NCI-H460 (cell line): ENCODE data around the gene GINS1. TPM values are rescaled to one million over a fixed set of nuclear protein-coding genes. Genes with fewer than 3 reads are reported as not detected.

ENCODE experiments used
- DNase-seq: peaks from one replicate; pipeline ENCODE4 v3.0.0-alpha.2; 2016; ENCODE audit warnings: low read depth; ENCODE audit errors: extremely low read depth
- total RNA-seq: library from RNA; depleted of rRNA; stranded (reverse); fragments of >200 nt; shearing (Covaris generic); gene quantifications from 2 replicates; pipeline ENCODE4 v1.2.3, GENCODE V29; 2014

GINS1 gene
- total RNA-seq, 1 experiment from 2014 or later: 22.1 TPM

DNA sequence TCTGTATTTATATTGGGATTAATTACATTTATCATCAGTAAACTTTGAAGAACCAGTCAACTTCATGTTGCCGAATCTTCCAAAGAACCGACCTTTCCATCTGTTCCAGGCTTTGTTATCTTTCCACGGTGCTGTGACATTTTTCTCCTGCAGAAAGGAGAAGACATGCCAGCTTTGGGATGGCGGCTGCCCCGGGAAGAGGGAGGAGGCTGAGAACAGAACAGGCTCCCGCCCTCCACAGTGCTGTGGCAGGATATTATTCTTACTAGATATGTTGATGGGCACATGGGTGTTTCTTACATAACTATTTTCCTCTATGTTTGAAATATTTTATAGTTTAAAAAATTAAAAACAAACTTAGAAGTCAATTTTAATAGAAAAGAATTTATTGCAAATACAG lies 44.9 kb downstream of the GINS1 start:
- no peak for DNase-seq

GRCh38 chr20:25453035-25453810 lies 45.8 kb downstream of the GINS1 start:
- DNase-seq: no peak

DNA sequence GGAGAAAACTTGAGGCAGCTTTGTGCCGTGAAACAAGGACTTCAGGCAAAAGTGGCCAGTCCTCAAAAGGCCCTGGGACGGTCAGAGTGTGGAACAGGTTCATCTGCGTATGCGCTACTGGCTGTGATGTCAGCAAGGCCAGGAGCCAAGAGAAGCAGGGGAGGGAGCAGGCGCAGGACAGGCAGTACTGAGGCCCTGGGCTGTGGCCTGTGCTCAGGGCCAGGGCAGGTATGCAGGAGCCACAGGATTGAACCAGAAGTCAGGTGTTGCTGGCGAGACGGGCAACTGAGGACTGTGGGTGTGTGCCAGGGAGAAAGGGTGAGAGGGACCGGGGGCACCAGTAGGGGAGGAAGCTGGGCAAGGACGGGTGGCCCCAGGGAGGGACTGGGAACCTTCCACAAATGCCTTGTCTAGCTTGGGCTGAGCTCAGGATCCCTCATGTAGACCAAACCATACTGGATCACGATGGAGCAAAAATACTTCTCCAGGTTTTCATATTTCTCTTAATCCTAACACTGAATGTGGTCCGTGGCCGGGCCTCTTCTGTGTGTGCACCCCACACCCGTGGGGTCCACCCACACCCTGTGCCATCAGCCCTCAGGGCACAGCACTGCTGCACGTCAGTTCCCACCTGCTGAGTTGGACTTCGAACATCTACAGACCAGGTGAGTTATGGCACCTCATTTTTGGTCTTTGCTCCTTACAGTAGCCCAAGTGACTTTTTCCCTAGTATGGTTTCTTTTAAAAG lies 46.9 kb downstream of the GINS1 start:
- DNase-seq: no peak

- no peak for DNase-seq
Measured at GRCh38 chr20:25457886-25458680, 50.6 kb downstream of the GINS1 start.

DNA sequence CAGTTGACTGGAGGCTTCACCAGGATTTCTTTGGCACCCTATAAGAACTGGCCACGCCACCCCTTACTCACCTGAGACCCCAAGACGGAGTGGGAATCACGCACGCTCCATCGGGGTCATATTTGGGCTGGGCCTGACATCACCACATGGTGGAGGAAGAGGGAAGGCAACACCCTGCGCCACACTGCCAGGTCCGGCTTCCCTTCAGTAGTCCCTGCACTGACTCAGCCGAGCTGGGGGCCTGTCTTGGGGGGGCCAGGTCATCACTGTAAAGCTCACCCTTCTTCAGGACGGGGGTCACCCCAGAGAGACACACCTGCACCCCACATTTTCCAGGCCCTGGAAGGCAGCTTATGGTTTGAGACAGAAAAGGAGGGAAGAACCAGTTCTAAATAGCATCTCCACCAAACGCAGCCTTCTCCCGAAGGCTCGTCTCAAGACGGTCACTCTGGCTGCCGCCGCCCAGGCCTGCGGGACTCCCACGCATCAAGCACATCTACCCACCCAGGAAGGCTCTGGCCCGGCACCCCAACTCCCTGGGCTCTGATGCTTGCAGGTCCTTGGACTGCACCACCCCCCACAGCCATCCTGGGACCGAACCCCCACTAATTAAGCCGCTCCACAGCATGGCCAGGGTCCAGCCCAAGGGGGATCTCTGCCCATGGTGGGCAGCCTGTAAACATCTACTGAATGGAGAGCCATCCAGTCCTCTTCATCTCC lies 51.8 kb downstream of the GINS1 start:
- DNase-seq: no peak

DNA sequence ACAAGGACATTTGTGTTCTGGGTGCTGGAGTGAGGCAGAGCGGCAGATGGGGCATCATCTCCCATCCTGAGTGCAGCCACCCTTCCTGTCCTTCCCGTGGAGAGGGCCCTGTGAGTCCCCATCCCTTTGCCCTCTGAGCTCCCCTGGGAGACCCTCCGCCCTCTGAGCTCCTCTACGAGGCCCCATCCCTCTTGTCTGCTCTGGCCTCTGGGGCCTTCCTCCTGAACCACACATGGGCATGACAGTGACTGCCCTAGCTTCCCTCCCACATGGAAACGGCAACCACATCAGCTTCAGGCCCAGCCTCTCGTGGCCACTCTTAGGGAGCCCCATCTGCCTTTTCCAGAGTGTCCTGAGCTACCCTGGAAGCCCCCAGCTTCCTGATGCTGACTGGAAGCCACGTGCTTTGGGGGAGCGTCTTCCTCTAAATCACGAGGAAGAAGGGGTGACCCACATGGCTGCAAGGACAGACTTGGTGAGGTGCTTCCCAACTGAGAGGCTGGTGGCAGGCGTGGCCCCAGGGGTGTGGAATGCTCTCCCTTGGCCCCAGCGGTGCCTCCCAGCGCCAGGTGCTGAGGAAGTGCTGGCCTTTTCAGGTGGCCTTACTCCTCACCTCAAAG lies 52.6 kb downstream of the GINS1 start:
- no peak for DNase-seq

DNA sequence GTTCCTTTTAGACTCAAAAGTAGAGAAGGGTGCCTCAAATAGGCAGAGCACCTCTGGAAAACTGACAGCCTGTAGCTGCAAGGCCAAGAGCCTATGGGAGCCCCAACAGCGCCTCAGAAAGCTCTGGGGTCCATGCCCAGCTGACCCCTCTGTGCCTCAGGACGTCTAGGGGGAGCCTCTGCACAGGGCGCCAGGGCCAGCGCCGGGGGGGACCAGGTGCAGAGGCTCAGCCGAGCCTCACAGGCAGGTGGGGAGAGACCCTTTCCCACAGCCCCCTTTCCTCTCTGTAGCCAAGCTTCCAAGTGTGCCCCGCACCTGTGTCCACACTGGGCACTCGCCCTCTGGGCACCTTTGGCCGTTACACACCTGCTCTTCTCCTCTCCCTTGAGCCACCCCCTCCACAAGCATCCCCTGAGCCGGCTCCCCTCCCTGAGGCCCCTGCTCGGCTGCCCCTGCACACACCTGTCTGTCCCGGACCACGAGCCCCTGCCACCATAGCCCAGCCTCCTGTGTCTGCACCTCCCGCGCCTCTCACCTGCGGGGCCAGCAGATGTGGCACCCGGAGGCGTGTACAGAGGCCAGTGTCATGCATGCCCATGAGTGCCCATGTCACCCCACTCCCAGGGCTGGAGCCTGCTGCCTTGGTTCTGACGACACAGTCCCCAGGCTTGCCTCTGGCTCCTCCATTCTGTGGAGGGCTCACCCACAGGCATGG lies 53.2 kb downstream of the GINS1 start:
- DNase-seq: no peak

- no peak for DNase-seq
Measured at GRCh38 chr20:25461281-25461650, 53.8 kb downstream of the GINS1 start.

- no peak for DNase-seq
Measured at GRCh38 chr20:25461786-25462545, 54.5 kb downstream of the GINS1 start.

- DNase-seq: no peak
Measured at GRCh38 chr20:25464501-25465242, 57.2 kb downstream of the GINS1 start.

DNA sequence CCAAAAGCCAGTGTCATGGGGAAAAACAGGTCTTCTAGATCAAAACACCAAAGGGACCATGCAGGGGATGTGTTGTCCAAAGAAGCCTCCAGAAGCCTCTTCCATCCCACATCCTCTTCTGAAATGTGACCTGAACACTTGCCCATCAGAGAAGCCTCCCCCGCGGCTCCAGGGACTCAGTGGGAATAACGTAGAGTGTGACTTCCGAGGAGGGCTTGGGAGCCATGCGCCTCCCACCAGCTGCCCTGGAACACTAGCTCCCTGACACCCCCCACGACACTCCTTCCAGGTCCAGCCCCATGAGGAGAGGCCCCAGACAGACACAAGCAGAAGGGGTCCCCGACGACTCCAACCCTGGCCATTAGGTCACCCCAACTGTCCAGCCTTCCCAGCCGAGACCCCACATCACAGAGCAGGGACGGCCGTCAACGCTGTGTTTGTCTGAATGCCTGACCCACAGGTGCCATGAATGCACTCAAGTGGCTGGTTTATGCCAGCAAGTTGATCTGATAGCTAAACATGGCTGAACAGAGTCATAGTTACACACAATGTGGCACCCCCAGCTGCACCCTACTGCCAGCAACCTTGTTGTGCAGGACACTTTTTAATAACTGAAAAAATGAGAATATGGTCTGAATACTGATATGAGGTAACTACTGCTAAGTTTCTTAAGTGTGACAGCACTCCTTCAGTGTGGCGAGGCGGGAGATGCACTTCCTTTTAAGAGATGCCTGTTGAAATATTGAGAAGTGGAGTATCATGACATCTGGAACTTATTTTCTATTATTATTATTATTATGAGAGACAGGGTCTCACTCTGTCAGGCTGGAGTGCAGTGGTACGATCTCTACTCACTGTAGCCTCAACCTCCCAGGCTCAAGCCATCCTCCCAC lies 58.0 kb downstream of the GINS1 start:
- DNase-seq: no peak

DNA sequence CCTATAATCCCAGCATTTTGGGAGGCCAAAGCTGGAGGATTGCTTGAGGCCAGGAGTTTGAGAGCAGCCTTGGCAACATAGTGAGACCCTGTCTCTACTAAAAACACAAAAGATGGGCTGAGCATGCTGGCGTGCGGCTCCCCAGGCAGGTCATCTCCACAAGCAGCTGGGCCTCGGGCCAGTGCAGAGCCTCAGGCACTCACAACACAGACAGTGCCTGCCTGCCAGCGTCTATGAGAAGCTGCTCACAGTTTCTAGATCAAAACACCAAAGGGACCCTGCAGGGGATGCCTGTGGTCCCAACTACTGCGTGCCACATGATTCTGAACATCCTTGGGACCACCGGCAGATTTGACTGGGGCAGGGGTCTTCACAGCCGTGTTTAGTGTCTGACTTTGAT lies 59.4 kb downstream of the GINS1 start:
- DNase-seq: no peak

DNA sequence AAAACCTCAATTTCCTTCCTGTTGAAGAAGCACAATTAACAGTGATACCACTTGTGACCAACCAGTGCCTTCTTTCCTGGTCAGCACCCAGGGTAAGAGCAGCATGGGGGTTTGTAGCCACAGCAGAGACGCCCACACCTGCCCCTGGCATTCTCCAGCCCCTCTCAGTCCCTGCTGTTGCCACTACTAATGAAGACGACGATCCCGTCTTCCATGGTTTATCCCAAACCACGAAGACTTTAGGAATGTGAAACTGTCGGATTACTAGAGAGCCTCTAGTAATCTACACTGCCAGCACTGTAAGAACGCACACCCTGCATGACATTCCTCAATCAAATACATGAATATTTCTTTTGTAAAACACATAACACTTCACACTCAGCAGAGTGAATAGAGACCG lies 60.0 kb downstream of the GINS1 start:
- DNase-seq: no peak

DNA sequence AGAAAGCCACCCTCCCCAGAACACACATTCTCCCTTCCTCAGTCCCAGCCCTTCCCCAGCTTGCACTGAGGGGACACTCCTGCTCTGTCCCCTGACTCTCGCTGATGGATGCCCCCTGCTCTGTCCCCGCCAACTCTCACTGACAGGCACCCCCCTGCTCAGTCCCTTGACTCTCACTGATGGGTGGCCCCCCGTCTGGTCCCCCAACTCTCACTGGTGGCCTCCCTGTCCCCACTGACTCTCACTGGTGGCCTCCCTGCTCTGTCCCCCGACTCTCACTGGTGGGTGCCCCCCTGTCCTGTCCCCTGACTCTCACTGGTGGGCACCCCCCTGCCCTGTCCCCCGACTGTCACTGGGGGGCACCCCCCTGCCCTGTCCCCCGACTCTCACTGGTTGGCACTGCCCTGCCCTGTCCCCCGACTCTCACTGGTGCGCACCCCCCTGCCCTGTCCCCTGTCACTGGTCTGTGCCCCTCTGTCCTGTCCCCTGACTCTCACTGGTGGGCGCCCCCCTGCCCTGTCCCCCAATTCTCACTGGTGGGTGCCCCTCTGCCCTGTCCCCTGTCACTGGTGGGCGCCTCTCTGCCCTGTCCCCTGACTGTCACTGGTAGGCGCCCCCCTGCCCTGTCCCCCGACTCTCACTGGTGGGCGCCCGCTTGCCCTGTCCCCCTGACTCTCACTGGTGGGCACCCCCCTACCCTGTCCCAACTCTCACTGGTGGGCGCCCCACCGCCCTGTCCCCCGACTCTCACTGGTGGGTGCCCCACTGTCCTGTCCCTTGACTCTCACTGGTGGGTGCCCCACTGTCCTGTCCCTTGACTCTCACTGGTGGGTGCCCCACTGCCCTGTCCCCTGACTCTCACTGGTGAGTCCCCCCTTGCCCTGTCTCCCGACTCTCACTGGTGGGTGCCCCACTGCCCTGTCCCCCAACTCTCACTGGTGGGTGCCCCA lies 60.9 kb downstream of the GINS1 start:
- DNase-seq: no peak

DNA sequence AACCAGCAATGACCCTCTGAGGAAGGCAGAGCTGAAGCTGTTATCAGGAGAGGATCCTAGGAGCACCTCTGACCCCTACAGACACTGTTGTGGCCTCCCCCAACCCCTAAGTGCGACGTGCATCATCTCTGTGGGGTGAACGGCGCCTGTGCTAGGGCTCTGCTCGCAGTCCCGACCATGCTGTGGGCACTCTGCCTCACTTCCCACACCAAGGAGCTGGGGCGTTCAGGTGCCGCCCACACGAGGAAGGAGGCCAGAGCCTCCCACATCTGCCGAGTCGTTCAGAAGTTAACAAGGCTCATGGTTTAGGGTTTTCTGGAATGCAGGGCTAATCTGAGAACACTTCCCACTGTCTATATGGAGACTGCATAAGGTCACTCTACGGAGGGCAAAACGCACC lies 62.1 kb downstream of the GINS1 start:
- no peak for DNase-seq

DNA sequence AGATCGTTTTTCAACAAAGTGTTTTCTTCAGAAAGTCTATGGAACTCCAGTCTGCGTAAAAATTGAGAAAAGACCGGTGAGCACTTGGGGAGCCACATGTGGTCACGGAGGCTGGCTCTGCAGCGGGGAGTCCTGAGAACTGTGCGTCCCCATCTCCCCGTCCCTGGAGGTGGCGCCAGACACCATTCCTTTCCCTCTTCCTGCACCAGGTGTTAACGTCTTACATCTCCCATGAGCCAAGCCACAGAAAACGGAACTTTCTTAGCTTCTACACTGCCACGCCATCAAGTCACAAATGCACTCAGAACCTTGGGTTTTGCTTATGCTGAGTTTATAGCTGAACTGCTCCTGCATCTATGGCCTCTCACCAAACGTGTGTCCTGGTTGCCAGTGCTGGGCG lies 62.6 kb downstream of the GINS1 start:
- peak; percentile 32 for DNase-seq
